ENCODE measurements around the gene DYNLT3.

The DYNLT3 gene

DNA sequence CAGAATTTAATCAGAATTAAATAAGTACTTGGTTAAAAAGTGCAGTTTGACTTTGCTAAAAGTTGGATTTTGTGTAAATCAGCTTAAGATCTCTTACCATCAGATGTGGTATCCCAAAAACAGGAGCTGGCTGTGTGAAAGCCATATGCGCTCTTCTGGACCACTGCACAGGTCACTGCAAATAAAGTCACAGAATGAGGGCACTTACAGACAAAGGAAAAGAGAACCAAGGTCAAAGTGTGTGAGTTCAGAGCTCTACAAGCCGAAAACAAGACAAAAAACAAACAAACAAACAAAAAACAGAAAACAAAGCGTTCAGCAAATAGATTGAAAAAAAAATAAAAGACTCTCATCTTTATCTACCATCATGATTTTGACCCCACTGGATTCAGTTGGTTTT, 6.4 kb downstream of the DYNLT3 start:
- no peak for DNase-seq (ENCODE audit: low read depth)

DNA sequence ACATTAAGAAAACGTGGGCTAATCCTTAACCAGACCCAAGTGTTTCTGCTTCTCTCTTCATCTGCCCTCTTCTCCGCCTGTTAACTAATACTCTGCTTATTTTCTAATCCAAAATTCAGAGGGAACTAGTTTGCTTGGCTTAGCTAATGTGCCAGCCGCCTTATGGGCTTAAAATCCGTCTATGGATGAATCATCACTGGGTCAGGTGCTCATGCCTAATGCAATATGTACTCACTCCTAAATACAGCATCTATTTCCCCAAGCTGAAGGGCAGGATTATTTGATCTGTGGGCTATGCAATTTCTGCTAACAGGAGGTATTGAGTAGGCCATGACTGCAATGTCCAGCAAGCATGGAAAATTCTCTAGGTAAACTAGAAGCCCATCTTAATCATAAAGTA, 12.4 kb downstream of the DYNLT3 start:
- DNase-seq (ENCODE audit: low read depth) = no peak

- no peak for DNase-seq (ENCODE audit: low read depth)
Measured at GRCh38 chrX:37830371-37830770, 17.0 kb downstream of the DYNLT3 start.

GRCh38 chrX:37829721-37830120, 17.6 kb downstream of the DYNLT3 start:
- DNase-seq (ENCODE audit: low read depth) = no peak

GRCh38 chrX:37825215-37825842, 22.0 kb downstream of the DYNLT3 start:
- peak; percentile 4 for DNase-seq (ENCODE audit: low read depth)

DNA sequence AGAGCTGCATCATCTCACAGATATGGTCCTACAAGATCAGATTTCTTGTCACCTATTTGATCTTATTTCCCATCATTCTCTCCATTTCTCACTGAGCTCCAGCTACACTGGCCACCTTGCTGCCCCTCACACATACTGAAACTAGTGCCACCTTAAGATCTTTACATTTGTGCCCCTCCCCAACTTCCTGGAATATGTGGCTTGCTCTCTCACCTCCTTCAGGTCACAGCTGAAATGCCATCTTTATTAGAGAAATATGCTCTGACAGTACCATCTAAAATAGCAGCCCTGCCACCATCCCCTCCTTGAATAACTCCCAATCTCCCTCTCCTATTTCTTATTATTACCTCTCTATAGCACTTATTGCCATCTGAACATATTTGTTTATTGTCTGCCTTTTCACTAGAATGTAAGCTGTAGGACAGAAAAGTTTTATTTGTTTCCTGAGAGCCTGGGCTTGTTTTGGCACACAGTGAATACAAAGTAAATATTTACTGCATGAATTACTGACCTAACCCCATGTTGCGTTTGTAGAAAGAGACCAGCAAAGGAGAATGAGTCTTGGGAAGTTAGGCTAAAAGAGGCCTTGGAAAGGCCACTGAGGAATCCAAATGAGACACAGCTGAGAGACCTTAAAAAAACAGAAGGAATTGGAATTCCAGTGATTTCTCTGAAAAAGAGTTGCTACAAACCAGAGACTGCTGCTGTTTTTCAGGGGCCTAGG, 22.7 kb downstream of the DYNLT3 start:
- no peak for DNase-seq (ENCODE audit: low read depth)

GRCh38 chrX:37820646-37821045, 26.7 kb downstream of the DYNLT3 start:
- no peak for DNase-seq (ENCODE audit: low read depth)

DNA sequence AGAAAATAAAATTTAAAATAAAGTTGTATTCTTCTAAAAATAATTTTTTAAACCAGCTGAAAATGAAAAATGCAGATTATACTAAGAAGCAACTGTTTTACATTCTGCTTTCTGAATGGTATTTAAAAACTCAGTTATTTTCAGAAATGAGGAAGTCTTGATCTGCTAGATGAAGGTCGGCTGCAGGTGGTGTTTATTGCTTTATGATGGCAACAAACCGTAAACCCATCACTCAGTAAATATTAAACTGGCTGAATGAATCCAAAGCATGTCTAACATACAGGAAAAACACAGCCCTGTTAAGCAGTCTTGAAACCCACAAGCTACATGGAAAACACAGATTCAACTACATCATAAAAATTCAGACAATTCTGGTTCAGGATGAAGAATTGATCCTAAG, 29.3 kb downstream of the DYNLT3 start:
- no peak for DNase-seq (ENCODE audit: low read depth)

GRCh38 chrX:37817579-37817978, 29.8 kb downstream of the DYNLT3 start:
- DNase-seq (ENCODE audit: low read depth) = no peak

- DNase-seq (ENCODE audit: low read depth) = no peak
Measured at GRCh38 chrX:37817176-37817575, 30.2 kb downstream of the DYNLT3 start.

DNA sequence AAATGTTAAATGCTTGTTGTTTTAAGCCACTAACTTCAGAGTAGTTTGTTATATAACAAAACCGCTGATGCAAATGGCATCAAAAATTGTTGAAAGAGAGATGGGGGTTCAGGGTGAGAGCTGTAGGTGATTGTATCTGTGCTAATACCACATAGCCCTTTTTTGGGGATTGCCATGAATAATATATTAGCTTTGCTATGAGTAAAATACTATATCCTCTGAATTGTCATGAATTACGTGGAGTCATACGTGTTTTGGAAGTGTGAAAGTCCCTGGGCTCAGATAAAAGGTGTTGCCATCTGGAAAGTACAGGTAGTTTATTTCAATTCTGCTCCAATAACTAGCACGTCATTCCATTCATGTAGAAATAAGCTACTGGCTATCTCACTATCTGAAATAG, 30.6 kb downstream of the DYNLT3 start:
- DNase-seq (ENCODE audit: low read depth) = no peak

DNA sequence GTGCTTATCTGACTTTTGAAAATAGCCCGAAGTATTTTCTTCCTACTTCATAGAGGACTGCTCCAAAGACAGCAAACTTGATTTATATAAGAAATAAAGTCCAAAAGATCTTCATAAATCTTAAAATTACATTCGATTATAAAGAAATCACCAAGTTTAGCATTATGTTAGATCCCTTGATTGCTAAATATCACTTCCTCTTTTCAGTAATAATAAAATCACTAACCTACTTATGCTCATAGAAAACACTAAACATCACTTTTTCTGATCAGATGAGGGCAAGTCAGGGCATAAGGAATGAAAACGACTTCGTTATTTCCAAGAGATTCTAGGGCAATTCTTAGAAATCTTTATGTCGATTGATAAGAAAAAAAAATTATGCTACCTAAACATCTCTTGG, 32.0 kb downstream of the DYNLT3 start:
- no peak for DNase-seq (ENCODE audit: low read depth)

DNA sequence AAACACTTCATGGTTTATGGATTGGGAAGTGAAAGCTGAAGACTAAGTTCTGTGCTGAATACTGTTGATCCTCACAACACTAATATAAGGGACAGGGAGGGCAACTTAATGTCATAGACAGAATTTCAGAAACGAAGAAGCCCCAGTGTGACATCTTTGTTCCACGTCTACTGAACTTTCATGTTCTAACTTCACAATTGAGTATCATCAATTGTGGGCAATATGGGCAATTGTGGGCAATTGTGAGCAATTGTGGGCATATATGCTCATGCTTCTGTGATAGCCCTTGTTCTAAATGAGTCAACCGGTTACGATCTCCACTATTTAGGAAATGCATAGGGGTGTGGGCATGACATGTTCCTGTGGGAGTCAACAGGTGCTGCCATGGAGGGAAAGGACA, 33.8 kb downstream of the DYNLT3 start:
- DNase-seq (ENCODE audit: low read depth) = no peak

- DNase-seq (ENCODE audit: low read depth) = no peak
Measured at GRCh38 chrX:37812110-37812509, 35.3 kb downstream of the DYNLT3 start.

GRCh38 chrX:37809970-37810369, 37.4 kb downstream of the DYNLT3 start:
- DNase-seq (ENCODE audit: low read depth) = no peak

GRCh38 chrX:37803057-37803456, 44.3 kb downstream of the DYNLT3 start:
- DNase-seq (ENCODE audit: low read depth) = no peak

DNA sequence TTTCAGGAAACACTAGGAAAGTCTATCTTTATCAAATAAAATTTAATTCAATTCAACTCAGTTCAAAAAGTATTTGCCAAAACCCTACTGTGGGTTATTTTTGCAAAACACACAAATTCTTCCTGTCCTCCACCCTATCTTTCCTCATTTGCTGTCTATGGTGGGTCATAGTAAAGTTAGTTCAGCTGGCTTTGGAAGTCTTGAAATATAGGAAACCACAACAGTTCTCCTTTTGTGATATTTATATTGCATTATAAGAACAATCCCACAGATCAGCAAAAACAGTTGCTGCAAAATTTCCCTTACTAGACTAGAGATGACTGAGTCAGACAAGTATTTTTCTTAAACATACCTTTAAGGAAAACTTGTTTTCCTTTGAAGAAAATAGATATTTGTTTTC, 45.3 kb downstream of the DYNLT3 start:
- no peak for DNase-seq (ENCODE audit: low read depth)

DNA sequence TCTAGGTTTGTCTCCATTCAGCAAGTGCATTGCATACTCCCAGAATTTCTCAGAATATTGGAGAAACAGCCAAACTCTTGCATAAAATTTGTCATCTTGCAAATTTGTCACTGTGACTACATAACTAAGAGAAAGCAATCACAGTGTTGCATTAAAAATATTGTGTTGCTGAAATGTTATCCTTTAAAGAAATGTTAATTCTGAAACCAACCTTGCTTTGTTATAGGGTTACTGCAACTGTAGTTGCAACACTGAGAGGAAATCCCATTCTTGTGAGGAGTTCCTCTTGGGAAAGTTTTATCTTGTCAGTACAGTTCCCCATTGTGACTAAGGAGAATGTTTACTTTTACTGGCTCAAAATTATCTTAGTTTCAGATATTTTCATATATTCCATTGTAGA, 46.7 kb downstream of the DYNLT3 start:
- DNase-seq (ENCODE audit: low read depth) = no peak

- no peak for DNase-seq (ENCODE audit: low read depth)
Measured at GRCh38 chrX:37799936-37800335, 47.4 kb downstream of the DYNLT3 start.

- no peak for DNase-seq (ENCODE audit: low read depth)
Measured at GRCh38 chrX:37796805-37797204, 50.6 kb downstream of the DYNLT3 start.

GRCh38 chrX:37796310-37796709, 51.1 kb downstream of the DYNLT3 start:
- no peak for DNase-seq (ENCODE audit: low read depth)
